Measurements from ENCODE around the gene C5AR1.
"Not testable (repeated sequence)": the region's sequence is repeated elsewhere in the genome, so short reads cannot be mapped to it uniquely, and the experiment has no call there.

The C5AR1 gene

GRCh38 chr19:47336765-47337718 lies 27.4 kb downstream of the C5AR1 start:
- not testable (repeated sequence) for DNase-seq

GRCh38 chr19:47339196-47339880 lies 29.7 kb downstream of the C5AR1 start:
- DNase-seq = no peak

DNA sequence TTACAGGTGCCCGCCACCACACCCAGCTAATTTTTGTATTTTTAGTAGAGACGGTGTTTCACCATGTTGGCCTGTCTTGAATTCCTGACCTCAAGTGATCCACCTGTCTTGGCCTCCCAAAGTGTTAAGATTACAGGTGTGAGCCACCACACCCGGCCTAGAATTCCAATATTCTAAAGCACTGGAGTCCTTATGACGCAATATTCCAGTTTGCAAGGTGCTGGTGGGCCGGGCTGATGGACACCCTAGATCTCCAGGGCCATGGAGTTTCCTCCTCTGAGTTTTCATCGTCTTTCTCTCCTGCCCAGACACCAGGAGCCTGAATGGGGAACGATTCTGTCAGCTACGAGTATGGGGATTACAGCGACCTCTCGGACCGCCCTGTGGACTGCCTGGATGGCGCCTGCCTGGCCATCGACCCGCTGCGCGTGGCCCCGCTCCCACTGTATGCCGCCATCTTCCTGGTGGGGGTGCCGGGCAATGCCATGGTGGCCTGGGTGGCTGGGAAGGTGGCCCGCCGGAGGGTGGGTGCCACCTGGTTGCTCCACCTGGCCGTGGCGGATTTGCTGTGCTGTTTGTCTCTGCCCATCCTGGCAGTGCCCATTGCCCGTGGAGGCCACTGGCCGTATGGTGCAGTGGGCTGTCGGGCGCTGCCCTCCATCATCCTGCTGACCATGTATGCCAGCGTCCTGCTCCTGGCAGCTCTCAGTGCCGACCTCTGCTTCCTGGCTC lies 31.0 kb downstream of the C5AR1 start:
- no peak for DNase-seq

- DNase-seq = no peak
Measured at GRCh38 chr19:47341734-47342133, 32.1 kb downstream of the C5AR1 start.

DNA sequence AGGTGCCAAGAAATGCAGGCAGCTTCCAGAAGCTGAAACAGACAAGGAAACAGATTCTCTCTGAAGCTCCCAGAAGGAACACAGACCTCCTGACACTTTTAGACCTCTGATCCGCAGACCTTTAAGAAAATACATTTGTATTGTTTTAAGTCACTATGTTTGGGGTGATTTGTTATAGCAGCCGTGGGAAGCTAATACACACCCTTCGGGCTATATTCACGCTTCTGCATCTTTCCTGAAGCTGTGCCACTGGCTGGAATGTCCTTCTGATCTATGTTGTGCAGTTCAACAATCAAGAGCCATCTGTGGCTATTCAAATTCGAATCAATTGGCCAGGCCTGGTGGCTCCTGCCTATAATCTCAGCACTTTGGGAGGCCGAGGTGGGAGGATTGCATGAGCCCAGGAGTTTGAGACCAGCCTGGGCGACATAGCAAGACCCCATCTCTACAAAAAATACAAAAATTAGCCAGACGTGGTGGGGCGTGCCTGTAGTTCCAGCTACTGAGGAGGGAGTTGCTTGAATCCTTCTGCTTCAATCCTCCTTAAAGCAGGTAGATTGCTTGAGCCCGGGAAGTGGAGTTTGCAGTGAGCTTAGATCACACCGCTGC lies 33.6 kb downstream of the C5AR1 start:
- no peak for DNase-seq

DNA sequence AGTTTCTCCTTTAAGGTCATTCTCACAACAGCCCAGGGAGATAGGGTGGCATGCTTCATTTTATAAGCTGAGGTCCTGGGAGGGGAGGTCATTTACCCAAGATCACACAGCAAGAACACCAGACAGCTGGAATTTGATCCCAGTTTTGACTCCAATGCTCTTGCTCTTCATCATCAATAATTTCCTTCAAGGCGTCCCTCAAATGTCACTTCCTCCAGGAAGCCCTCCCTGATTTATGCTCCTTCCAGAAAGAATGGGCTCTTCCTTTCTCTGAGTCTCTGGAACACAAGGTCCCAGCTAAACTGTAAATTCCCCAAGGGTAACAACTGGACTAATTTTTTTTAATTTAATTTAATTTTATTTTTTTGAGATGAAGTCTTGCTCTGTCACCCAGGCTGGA lies 34.8 kb downstream of the C5AR1 start:
- no peak for DNase-seq

- not testable (repeated sequence) for DNase-seq
Measured at GRCh38 chr19:47346024-47346423, 36.4 kb downstream of the C5AR1 start.

DNA sequence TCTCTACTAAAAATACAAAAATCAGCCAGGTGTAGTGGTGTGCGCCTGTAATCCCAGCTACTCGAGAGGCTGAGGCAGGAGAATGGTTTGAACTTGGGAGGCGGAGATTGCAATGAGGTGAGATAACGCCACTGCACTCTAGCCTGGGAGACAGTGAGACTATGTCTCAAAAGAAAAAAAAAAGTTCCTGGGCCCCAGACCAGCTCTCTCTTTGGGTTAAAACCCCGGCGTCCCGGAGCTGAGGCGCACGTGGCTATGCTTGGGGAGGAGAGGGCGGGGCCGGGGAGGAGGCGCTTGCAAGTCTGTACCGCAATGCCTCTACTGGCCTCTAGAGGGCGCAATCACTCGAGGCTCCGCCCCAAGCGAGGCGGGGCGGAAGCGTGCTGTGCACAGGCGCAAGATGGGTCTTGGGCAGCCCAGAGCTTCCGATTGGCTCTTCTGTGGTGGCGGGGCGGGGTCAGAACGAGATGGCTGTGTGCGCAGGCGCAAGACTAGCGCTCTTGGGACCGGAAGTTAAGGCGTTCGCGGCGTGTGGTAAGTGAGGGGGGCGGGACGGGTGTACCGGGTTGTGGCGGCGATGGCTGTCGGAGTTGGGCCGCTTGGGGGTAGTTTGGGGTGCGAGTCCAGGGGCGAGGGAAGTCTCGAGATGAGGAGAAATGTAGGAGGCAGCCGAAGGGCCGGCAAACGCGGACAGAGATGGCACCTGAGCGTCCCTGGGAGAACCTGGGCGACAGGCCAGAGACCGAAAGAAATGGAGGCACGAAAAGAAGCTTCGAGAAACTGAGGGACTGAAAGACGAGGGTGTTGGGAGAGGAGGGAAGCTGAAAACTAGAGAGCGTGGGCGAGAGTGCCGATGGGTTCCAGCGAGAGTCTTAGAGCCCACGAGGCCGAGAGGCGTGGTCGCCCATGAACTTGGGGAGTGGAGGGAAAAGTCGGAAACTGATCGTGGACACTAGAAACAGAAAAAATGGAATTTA lies 39.4 kb downstream of the C5AR1 start, which contains the start of gene DHX34:
Gene DHX34 (plus strand): TSS at position 497 of the 977 bp plus-strand sequence. CDS start 3,716 bp downstream, outside the sequence.
- peak; percentile 98 for DNase-seq

DNA sequence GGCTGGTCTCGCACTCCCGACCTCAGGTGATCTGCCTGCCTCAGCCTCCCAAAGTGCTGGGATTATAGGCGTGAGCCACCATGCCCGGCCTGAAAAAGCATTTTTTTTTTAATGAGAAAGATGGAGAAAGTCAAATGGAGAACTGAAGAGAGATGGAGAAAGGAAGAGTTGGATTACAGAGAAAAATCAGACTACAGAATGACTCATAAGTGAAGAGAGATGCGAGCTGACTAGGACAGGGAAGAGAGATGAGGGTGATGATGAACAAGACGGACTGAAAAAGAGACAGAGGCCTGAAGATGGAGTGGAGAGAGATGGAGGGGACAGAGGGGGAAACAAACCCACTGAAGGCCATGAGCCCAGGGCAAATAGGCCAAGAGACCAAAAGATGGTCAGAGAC lies 41.0 kb downstream of the C5AR1 start:
- no peak for DNase-seq

GRCh38 chr19:47351548-47351947 lies 41.9 kb downstream of the C5AR1 start:
- no peak for DNase-seq

DNA sequence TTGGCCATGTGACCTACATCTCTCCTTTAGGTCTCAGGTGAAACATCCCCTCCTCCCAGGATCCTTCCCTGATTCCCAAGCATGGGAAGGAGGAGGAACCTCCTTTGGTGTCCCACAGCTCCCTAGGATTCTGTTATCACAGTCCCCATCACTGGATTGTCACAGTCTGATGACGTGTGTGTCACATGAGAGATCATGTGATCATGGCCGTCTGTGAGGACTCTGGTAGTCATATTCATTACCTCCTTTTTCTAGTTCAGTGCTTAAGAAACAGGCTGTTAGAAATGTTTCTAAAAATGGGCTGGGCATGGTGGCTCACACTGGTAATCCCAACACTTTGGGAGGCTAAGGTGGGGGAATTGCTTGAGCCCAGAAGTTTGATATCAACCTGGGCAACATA lies 42.4 kb downstream of the C5AR1 start:
- DNase-seq = no peak

- DNase-seq = no peak
Measured at GRCh38 chr19:47353307-47353712, 43.6 kb downstream of the C5AR1 start.

- DNase-seq = no peak
Measured at GRCh38 chr19:47356900-47357299, 47.2 kb downstream of the C5AR1 start.

DNA sequence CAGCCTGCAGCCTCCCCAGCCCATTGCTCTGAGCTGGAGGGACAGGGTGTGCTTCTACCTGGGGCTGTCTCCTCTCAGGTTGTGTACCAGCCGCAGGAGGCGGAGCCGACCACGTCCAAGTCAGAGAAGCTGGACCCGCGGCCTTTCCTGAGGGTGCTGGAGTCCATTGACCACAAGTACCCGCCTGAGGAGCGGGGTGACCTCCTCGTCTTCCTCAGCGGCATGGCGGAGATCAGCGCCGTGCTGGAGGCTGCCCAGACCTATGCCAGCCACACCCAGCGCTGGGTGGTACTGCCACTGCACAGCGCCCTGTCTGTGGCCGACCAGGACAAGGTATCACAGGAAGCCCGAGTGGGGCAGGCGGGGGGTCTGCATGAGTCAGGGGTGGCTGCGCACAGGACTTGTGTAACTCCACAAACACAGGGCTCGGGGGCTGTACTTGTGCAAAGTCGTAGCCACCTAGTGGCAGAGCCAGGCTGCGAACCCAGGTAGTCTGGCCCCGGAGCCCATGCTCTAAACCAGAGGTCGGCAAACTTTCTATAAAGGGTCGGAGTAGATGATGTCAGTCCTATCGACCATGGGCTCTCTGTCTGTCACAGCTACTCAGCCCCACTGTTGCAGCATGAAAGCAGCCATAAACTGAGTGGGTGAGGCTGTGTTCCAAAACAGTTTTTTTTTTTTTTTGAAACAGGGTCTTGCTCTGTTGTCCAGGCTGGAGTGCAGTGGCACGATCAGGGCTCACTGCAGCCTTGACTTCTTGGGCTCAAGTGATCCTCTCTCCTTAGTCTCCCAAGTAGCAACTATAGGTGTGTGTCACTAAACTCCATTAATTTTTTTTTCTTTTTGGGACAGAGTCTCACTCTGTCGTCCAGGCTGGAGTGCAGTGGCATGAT lies 48.4 kb downstream of the C5AR1 start:
- DNase-seq = no peak

GRCh38 chr19:47358936-47359335 lies 49.3 kb downstream of the C5AR1 start:
- DNase-seq = no peak

GRCh38 chr19:47362321-47362720 lies 52.7 kb downstream of the C5AR1 start:
- DNase-seq = no peak

DNA sequence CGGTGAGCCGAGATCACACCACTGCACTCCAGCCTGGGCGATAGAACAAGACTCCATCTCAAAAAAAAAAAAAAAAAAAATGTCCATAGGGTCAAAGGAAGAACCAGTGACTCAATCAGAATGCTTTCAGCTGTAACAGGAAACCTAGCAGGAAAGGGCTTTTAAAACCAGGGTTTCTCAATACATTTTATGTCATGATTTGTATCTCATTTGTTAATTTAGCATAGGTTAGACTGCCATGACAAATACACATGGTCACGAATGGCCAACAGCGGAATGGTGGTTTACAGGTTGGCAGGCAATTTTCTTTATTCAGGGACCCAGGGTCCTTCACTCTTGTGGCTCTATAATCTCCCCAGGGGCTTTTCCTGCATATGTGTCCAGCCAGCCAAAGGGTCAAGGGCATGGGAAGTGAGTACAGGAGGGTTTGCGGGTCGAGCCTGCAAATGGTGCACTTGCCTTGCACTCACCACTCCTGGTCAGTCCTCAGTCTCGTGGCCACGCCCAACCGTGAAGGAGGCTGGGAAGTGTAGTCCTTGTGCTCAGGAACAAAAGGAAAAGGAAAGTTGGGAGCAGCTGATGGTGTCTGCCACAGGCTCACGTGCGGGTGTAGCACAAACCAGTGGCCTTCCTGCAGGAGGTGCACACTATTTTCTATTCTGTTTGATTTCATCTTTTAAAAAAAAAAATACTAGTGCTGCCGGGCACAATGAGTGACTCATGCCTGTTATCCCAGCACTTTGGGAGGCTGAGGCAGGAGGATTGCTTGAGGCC lies 54.3 kb downstream of the C5AR1 start:
- DNase-seq = no peak

- DNase-seq = not testable (repeated sequence)
Measured at GRCh38 chr19:47365455-47365854, 55.8 kb downstream of the C5AR1 start.

GRCh38 chr19:47370045-47370611 lies 60.5 kb downstream of the C5AR1 start:
- no peak for DNase-seq
